ENCODE results near the gene CATSPERD. TPM values are rescaled to one million over a fixed set of nuclear protein-coding genes. Genes with fewer than 3 reads are reported as not detected.

CATSPERD gene
- total RNA-seq, 1 experiment from 2014 or later: not detected

GRCh38 chr19:5801796-5802619 lies 81.6 kb downstream of the CATSPERD start:
- no peaks in the 10 kb centered on the region for H3K4me1 Mint-ChIP-seq (ENCODE audit: low read depth, unreplicated experiment)
- no peaks in the 10 kb centered on the region for H3K9me3 Mint-ChIP-seq (ENCODE audit: low read depth, unreplicated experiment)
- CTCF ChIA-PET: interaction anchor here (0.6 kb wide), 1 partner anchor 59 kb away, joined by 4 read pairs; no protein-coding TSS in a partner anchor
- peak overlapping the region; percentile 69 for H3K4me3 Mint-ChIP-seq (ENCODE audit: low read depth, unreplicated experiment)
- no TSS peak for BruUV-seq (replicated peaks)
- TF ChIP-seq CTCF (IDR thresholded peaks at IDR 0.05; ENCODE audit: unreplicated experiment): no peak
- peaks cover 16% of the 10 kb centered on the region for H3K36me3 Mint-ChIP-seq (ENCODE audit: insufficient read depth, unreplicated experiment)
- peaks cover 34% of the 10 kb centered on the region for H3K27me3 Mint-ChIP-seq (ENCODE audit: unreplicated experiment)
- DNase-seq: no peak
- H3K27ac Mint-ChIP-seq (ENCODE audit: unreplicated experiment): no peak overlapping the region
- intact Hi-C loops (cut with micrococcal nuclease; ENCODE audit: unreplicated experiment): loop anchor here (5.0 kb wide), 1 partner anchor 90 kb away; no protein-coding TSS in a partner anchor

- DNase-seq: no peak
- H3K4me1 Mint-ChIP-seq (ENCODE audit: low read depth, unreplicated experiment): no peaks in the 10 kb centered on the region
Measured at GRCh38 chr19:5803441-5803751, 83.0 kb downstream of the CATSPERD start.

GRCh38 chr19:5803752-5804515 lies 83.5 kb downstream of the CATSPERD start:
- CTCF ChIA-PET: interaction anchor here (0.5 to 1.7 kb wide), 17 partner anchors 9 to 295 kb away, joined by 3 to 26 read pairs (median 4); partner anchors contain the start of genes FUT3, NDUFA11 and VMAC
- H3K4me3 Mint-ChIP-seq (ENCODE audit: low read depth, unreplicated experiment): peak overlapping the region; percentile 69
- no peaks in the 10 kb centered on the region for H3K4me1 Mint-ChIP-seq (ENCODE audit: low read depth, unreplicated experiment)
- intact Hi-C loops (cut with micrococcal nuclease; ENCODE audit: unreplicated experiment): loop anchor here (5.0 kb wide), 1 partner anchor 88 kb away; no protein-coding TSS in a partner anchor
- no peaks in the 10 kb centered on the region for H3K9me3 Mint-ChIP-seq (ENCODE audit: low read depth, unreplicated experiment)
- peaks cover 16% of the 10 kb centered on the region for H3K36me3 Mint-ChIP-seq (ENCODE audit: insufficient read depth, unreplicated experiment)
- DNase-seq: peak; percentile 95
- H3K27ac Mint-ChIP-seq (ENCODE audit: unreplicated experiment): no peak overlapping the region
- peak; percentile 91 for TF ChIP-seq CTCF (IDR thresholded peaks at IDR 0.05; ENCODE audit: unreplicated experiment)
- BruUV-seq (replicated peaks): no TSS peak
- H3K27me3 Mint-ChIP-seq (ENCODE audit: unreplicated experiment): peaks cover 28% of the 10 kb centered on the region

More at GRCh38 chr19:5803441-5803751, 83.0 kb downstream of the CATSPERD start:
- Mint-ChIP-seq H3K27ac (ENCODE audit: unreplicated experiment) (no peak overlapping the region), H3K36me3 (ENCODE audit: insufficient read depth, unreplicated experiment) (peaks cover 16% of the 10 kb centered on the region), H3K9me3 (ENCODE audit: low read depth, unreplicated experiment) (no peaks in the 10 kb centered on the region), H3K27me3 (ENCODE audit: unreplicated experiment) (peaks cover 33% of the 10 kb centered on the region), H3K4me3 (ENCODE audit: low read depth, unreplicated experiment) (peak overlapping the region; percentile 69)
- CTCF ChIA-PET: interaction anchor here (0.6 to 1.7 kb wide), 14 partner anchors 9 to 296 kb away, joined by 3 to 26 read pairs (median 4); partner anchors contain the start of genes FUT3, NDUFA11 and VMAC
- no peak for TF ChIP-seq CTCF (IDR thresholded peaks at IDR 0.05; ENCODE audit: unreplicated experiment)
- intact Hi-C loops (cut with micrococcal nuclease; ENCODE audit: unreplicated experiment): loop anchor here (5.0 kb wide), 1 partner anchor 89 kb away; no protein-coding TSS in a partner anchor
- no TSS peak for BruUV-seq (replicated peaks)

Measured in Calu3 (cell line).